Endodermal cell (in vitro differentiated cells): ENCODE results near the gene NME7. TPM values are rescaled to one million over a fixed set of nuclear protein-coding genes. Genes with fewer than 3 reads are reported as not detected.

Experiments used
- DNase-seq: peaks from one replicate; pipeline ENCODE4 v3.0.0-alpha.2; 2017
- H3K27ac ChIP-seq: 2 replicates; pipeline ENCODE4 v1.5.1; 2013; ENCODE audit warnings: mild to moderate bottlenecking, low read depth, low read length, moderate library complexity
- H3K27me3 ChIP-seq: 2 replicates; pipeline ENCODE4 v1.6.1; 2013; ENCODE audit warnings: mild to moderate bottlenecking, low read length, moderate library complexity; ENCODE audit not compliant: insufficient read depth, control insufficient read depth, poor library complexity, severe bottlenecking
- H3K36me3 ChIP-seq: 2 replicates; pipeline ENCODE4 v1.7.0; 2013; ENCODE audit warnings: mild to moderate bottlenecking, low read length, moderate library complexity; ENCODE audit not compliant: control insufficient read depth, insufficient read depth
- H3K4me1 ChIP-seq: one replicate; pipeline ENCODE4 v1.7.0; 2013; ENCODE audit warnings: low read length; ENCODE audit not compliant: control insufficient read depth, insufficient read depth
- H3K4me3 ChIP-seq: 2 replicates; pipeline ENCODE4 v1.5.1; 2013; ENCODE audit warnings: mild to moderate bottlenecking, low read length, moderate library complexity
- H3K9ac ChIP-seq: 2 replicates; pipeline ENCODE4 v1.6.1; 2013; ENCODE audit warnings: mild to moderate bottlenecking, low read length, moderate library complexity; ENCODE audit not compliant: poor library complexity, severe bottlenecking; ENCODE audit errors: extremely low read depth
- H3K9me3 ChIP-seq: 2 replicates; pipeline ENCODE4 v1.6.1; 2013; ENCODE audit warnings: mild to moderate bottlenecking, low read length, moderate library complexity; ENCODE audit not compliant: control insufficient read depth
- H3K27ac Mint-ChIP-seq: 2 replicates; pipeline ENCODE4 v1.8.0; 2020; ENCODE audit warnings: mixed read lengths
- H3K27me3 Mint-ChIP-seq: 2 replicates; pipeline ENCODE4 v1.8.0; 2021; ENCODE audit warnings: mild to moderate bottlenecking, mixed read lengths; ENCODE audit not compliant: insufficient read depth
- H3K36me3 Mint-ChIP-seq: 2 replicates; pipeline ENCODE4 v1.8.0; 2020; ENCODE audit warnings: low read depth, mixed read lengths
- H3K4me1 Mint-ChIP-seq: 2 replicates; pipeline ENCODE4 v1.8.0; 2020; ENCODE audit warnings: mixed read lengths
- H3K4me3 Mint-ChIP-seq: 2 replicates; pipeline ENCODE4 v1.8.0; 2020; ENCODE audit warnings: mild to moderate bottlenecking, moderate library complexity, mixed read lengths
- H3K9me3 Mint-ChIP-seq: 2 replicates; pipeline ENCODE4 v1.8.0; 2020; ENCODE audit warnings: mild to moderate bottlenecking, mixed read lengths
- WGBS, 2 experiments: methylation state at CpG; one replicate each; pipeline versions ENCODE4 v1.1.5 to v1.1.7; 2013; ENCODE audit warnings: missing lambda C conversion rate in 2 of 2, mixed read lengths in 1 of 2; ENCODE audit not compliant: insufficient coverage in 1 of 2, insufficient read length in 1 of 2; 5-methylcytosine and 5-hydroxymethylcytosine counted together
- total RNA-seq, 2 donors: library from RNA; stranded (reverse); fragmentation: NEBNext Ultra II Directional in 1 of 2; extraction: Animal tissue kit (Norgen Biotek cat#: 25700) in 1 of 2; gene quantifications; 2 replicates in 1 of 2; 3 replicates in 1 of 2; pipeline ENCODE4 v1.2.1, GENCODE V29; 2021
- TF ChIP-seq, protein P1 (sequence below): fragments of 200-600 bp; sonication (generic); conservative IDR thresholded peaks from 2 replicates; pipeline ENCODE4 v1.5.0; 2021; ENCODE audit warnings: antibody characterized with exemption, mild to moderate bottlenecking

NME7 gene
- total RNA-seq, 2 donors from 2014 or later = 28.1 to 32.3 TPM

GRCh38 chr1:169102567-169102966 lies 265.0 kb downstream of the NME7 start:
- Histone ChIP-seq H3K4me3 (no peak overlapping the region), H3K27ac (no peak overlapping the region), H3K36me3 (no peaks in the 10 kb centered on the region), H3K9me3 (no peaks in the 10 kb centered on the region), H3K9ac (no peak overlapping the region), H3K27me3 (peaks cover 20% of the 10 kb centered on the region), H3K4me1 (peaks cover 10% of the 10 kb centered on the region)
- WGBS, 2 experiments = 26 to 56% methylated on average over 3 to 4 of the region's 4 CpGs
- H3K27ac Mint-ChIP-seq = no peak overlapping the region
- H3K9me3 Mint-ChIP-seq = no peaks in the 10 kb centered on the region
- no peak overlapping the region for H3K4me3 Mint-ChIP-seq
- peaks cover 32% of the 10 kb centered on the region for H3K4me1 Mint-ChIP-seq
- no peaks in the 10 kb centered on the region for H3K27me3 Mint-ChIP-seq
- H3K36me3 Mint-ChIP-seq = no peaks in the 10 kb centered on the region
- TF ChIP-seq, protein P1, sequence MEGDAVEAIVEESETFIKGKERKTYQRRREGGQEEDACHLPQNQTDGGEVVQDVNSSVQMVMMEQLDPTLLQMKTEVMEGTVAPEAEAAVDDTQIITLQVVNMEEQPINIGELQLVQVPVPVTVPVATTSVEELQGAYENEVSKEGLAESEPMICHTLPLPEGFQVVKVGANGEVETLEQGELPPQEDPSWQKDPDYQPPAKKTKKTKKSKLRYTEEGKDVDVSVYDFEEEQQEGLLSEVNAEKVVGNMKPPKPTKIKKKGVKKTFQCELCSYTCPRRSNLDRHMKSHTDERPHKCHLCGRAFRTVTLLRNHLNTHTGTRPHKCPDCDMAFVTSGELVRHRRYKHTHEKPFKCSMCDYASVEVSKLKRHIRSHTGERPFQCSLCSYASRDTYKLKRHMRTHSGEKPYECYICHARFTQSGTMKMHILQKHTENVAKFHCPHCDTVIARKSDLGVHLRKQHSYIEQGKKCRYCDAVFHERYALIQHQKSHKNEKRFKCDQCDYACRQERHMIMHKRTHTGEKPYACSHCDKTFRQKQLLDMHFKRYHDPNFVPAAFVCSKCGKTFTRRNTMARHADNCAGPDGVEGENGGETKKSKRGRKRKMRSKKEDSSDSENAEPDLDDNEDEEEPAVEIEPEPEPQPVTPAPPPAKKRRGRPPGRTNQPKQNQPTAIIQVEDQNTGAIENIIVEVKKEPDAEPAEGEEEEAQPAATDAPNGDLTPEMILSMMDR = no peak
- DNase-seq = no peak

GRCh38 chr1:169100651-169101088 lies 266.9 kb downstream of the NME7 start:
- Mint-ChIP-seq H3K27ac (no peak overlapping the region), H3K9me3 (peaks cover 3% of the 10 kb centered on the region), H3K4me3 (no peak overlapping the region), H3K27me3 (peaks cover 2% of the 10 kb centered on the region), H3K4me1 (peaks cover 32% of the 10 kb centered on the region), H3K36me3 (no peaks in the 10 kb centered on the region)
- H3K4me3 ChIP-seq = no peak overlapping the region
- no peak overlapping the region for H3K27ac ChIP-seq
- H3K4me1 ChIP-seq = peaks cover 10% of the 10 kb centered on the region
- H3K27me3 ChIP-seq = peaks cover 20% of the 10 kb centered on the region
- 87% methylated on average over 3 of the region's 3 CpGs; no CpG with 5 or more reads in 1 of the 2 experiments for WGBS, 2 experiments
- H3K36me3 ChIP-seq = no peaks in the 10 kb centered on the region
- no peaks in the 10 kb centered on the region for H3K9me3 ChIP-seq
- no peak for DNase-seq
- no peak overlapping the region for H3K9ac ChIP-seq
- TF ChIP-seq, protein P1 = no peak

- WGBS, 2 experiments = 78 to 83% methylated on average over 1 of the region's 1 CpG
Observed at GRCh38 chr1:169100208-169100607, 267.4 kb downstream of the NME7 start.

More at GRCh38 chr1:169100208-169100607, 267.4 kb downstream of the NME7 start:
- no peak overlapping the region for H3K27ac Mint-ChIP-seq
- DNase-seq = no peak
- H3K9me3 ChIP-seq = no peaks in the 10 kb centered on the region
- no peaks in the 10 kb centered on the region for H3K36me3 Mint-ChIP-seq
- peaks cover 2% of the 10 kb centered on the region for H3K27me3 Mint-ChIP-seq
- H3K4me1 ChIP-seq = peaks cover 10% of the 10 kb centered on the region
- no peaks in the 10 kb centered on the region for H3K36me3 ChIP-seq
- no peak overlapping the region for H3K4me3 Mint-ChIP-seq
- no peak overlapping the region for H3K27ac ChIP-seq
- H3K9me3 Mint-ChIP-seq = peaks cover 3% of the 10 kb centered on the region
- H3K4me1 Mint-ChIP-seq = peaks cover 32% of the 10 kb centered on the region
- H3K4me3 ChIP-seq = no peak overlapping the region
- H3K27me3 ChIP-seq = peaks cover 19% of the 10 kb centered on the region
- TF ChIP-seq, protein P1 = no peak
- no peak overlapping the region for H3K9ac ChIP-seq
